Nephron progenitor cell (in vitro differentiated cells): ENCODE results near the gene NPB.

Experiments used
- DNase-seq: peaks from one replicate; pipeline ENCODE4 v3.0.0; 2021
- H3K27ac Mint-ChIP-seq: 2 replicates; pipeline ENCODE4 v1.8.0; 2021; ENCODE audit warnings: mild to moderate bottlenecking, moderate library complexity, mixed read lengths
- H3K27me3 Mint-ChIP-seq: 2 replicates; pipeline ENCODE4 v1.8.0; 2021; ENCODE audit warnings: mild to moderate bottlenecking, low read depth, mixed read lengths; ENCODE audit not compliant: poor library complexity
- H3K36me3 Mint-ChIP-seq: 2 replicates; pipeline ENCODE4 v1.8.0; 2021; ENCODE audit warnings: low read depth, mixed read lengths
- H3K4me1 Mint-ChIP-seq: 2 replicates; pipeline ENCODE4 v1.8.0; 2021; ENCODE audit warnings: mixed read lengths
- H3K4me3 Mint-ChIP-seq: 2 replicates; pipeline ENCODE4 v1.8.0; 2021; ENCODE audit warnings: mild to moderate bottlenecking, moderate library complexity, mixed read lengths
- H3K9me3 Mint-ChIP-seq: 2 replicates; pipeline ENCODE4 v1.8.0; 2021; ENCODE audit warnings: mild to moderate bottlenecking, moderate library complexity, mixed read lengths
- CTCF ChIP-seq: fragments of 200-600 bp; sonication (generic); IDR thresholded peaks from 2 replicates; pipeline ENCODE4 v1.5.0; 2021; ENCODE audit warnings: antibody characterized with exemption

NPB gene

GRCh38 chr17:81859906-81860755 lies 41.9 kb upstream of the NPB start, which contains the start of gene P4HB:
Gene P4HB (minus strand): TSS chr17:81860535. CDS start chr17:81860471, 64 bp downstream.
- Mint-ChIP-seq H3K27ac (peak within 1 kb of the TSS; percentile 99), H3K4me1 (peaks cover 45% of the 10 kb centered on the region), H3K9me3 (no peaks in the 10 kb centered on the region), H3K4me3 (peak within 1 kb of the TSS; percentile 96), H3K27me3 (peaks cover 4% of the 10 kb centered on the region), H3K36me3 (peaks cover 33% of the 10 kb centered on the region)
- TF ChIP-seq CTCF: no peak
- peak; percentile 95 for DNase-seq

GRCh38 chr17:81860756-81861568 lies 41.1 kb upstream of the NPB start:
- no peaks in the 10 kb centered on the region for H3K9me3 Mint-ChIP-seq
- peak; percentile 99 for DNase-seq
- TF ChIP-seq CTCF: no peak
- peak overlapping the region; percentile 94 for H3K4me3 Mint-ChIP-seq
- peaks cover 4% of the 10 kb centered on the region for H3K27me3 Mint-ChIP-seq
- H3K36me3 Mint-ChIP-seq: peaks cover 27% of the 10 kb centered on the region
- peak overlapping the region; percentile 99 for H3K27ac Mint-ChIP-seq
- H3K4me1 Mint-ChIP-seq: peaks cover 48% of the 10 kb centered on the region

DNA sequence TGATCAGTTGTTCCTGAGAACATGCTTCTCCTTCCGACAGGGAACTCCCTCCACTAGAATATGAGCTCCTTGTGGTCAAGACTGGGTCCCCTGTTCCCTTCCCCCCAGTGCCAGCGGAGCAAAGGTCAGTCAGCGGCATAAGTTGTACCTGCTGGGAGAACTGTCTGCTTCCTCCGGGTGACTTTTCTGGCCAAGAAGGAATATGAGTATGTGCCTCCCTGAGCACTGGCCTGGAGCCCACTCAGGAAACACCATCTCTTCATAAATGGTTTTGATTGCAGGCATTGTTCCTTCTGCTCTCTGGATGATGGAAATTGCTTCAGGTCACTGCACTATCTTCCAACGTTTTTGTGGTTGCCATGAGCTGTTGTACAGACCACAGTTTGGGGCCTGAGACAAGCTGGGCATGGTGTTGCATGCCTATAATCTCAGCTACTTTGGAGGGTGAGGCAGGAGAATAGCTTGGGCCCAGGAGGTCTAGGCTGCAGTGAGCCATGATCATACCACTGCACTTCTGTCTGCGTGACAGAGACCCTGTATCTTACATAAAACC lies 38.8 kb upstream of the NPB start:
- Mint-ChIP-seq H3K4me3 (peak overlapping the region; percentile 85), H3K4me1 (peaks cover 61% of the 10 kb centered on the region), H3K36me3 (peaks cover 18% of the 10 kb centered on the region), H3K9me3 (no peaks in the 10 kb centered on the region), H3K27ac (peak overlapping the region; percentile 98), H3K27me3 (no peaks in the 10 kb centered on the region)
- no peak for TF ChIP-seq CTCF
- DNase-seq: no peak

DNA sequence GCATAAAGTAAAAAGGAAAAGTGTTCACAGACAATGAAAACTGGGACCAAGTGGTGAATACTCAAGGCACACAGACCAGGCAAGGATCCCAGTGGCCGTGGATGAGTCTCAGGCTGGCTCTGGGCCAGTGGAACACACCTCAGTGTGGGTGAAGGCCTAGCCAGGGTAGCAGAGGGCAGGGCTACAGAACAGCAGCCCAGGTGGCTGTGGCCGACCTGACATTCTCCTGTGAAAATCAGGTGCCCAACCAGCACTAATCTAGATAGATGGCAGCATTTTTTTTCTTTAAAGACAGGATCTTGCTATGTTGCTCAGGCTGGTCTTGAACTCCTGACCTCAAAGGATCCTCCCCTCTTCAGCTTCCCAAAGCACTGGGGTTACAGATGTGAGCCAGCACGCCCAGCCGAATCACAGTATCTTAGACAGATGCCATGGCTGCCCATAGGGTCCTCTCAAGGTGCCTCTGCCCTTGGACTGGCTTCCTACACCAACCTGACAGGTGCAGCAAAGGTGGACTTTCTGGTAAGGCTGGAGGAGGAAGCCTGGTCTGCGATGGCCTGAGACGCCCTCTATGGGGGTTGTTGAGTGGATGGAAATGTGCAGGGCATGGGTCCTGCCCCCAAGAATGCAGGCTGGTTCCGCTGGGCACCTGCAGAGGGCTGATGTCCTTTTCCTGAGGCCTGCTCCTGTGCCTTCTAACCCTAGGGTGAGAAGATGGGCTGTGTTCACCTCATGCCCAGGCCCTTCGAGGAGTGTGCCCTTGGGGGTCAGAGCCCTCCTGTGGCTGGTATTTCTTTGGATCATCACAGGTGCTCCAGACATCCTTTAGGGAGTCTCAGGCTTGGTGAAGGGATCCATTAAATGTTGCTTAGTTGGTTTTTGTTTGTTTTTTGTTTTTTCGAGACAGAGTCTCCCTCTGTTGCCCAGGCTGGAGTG lies 37.9 kb upstream of the NPB start:
- peak overlapping the region; percentile 32 for H3K4me3 Mint-ChIP-seq
- DNase-seq: no peak
- no peaks in the 10 kb centered on the region for H3K27me3 Mint-ChIP-seq
- peaks cover 61% of the 10 kb centered on the region for H3K4me1 Mint-ChIP-seq
- peak overlapping the region; percentile 96 for H3K27ac Mint-ChIP-seq
- no peak for TF ChIP-seq CTCF
- H3K36me3 Mint-ChIP-seq: peaks cover 18% of the 10 kb centered on the region
- H3K9me3 Mint-ChIP-seq: no peaks in the 10 kb centered on the region

GRCh38 chr17:81865358-81865732 lies 36.7 kb upstream of the NPB start:
- DNase-seq: no peak
- Mint-ChIP-seq H3K9me3 (no peaks in the 10 kb centered on the region), H3K27ac (peak overlapping the region; percentile 74), H3K36me3 (peaks cover 12% of the 10 kb centered on the region), H3K27me3 (no peaks in the 10 kb centered on the region), H3K4me3 (no peak overlapping the region), H3K4me1 (peaks cover 66% of the 10 kb centered on the region)
- no peak for TF ChIP-seq CTCF
